Stimulated activated CD4-positive, alpha-beta T cell treated with anti-CD3 and anti-CD28 coated beads, Interleukin-15, amount 100 ng/mL, for 1 hour (primary cell): ENCODE measurements around the gene NPNT.

ENCODE experiments used
- DNase-seq, 2 donors: peaks; one replicate each; pipeline ENCODE4 v3.0.0-alpha.2; 2020; ENCODE audit warnings: low read depth in 1 of 2, low spot score in 1 of 2

The NPNT gene

GRCh38 chr4:105969575-105969974 lies 74.3 kb downstream of the NPNT start:
- DNase-seq = no peak

- DNase-seq = no peak
Measured at GRCh38 chr4:105970371-105970770, 75.1 kb downstream of the NPNT start.

GRCh38 chr4:105971036-105971435 lies 75.8 kb downstream of the NPNT start:
- no peak for DNase-seq

- no peak for DNase-seq
Measured at GRCh38 chr4:105972946-105973621, 77.8 kb downstream of the NPNT start.

- DNase-seq = no peak
Measured at GRCh38 chr4:105976915-105977314, 81.6 kb downstream of the NPNT start.

- no peak for DNase-seq
Measured at GRCh38 chr4:105978684-105979296, 83.5 kb downstream of the NPNT start.

GRCh38 chr4:105979506-105979905 lies 84.2 kb downstream of the NPNT start:
- DNase-seq = no peak

GRCh38 chr4:105988671-105989070 lies 93.4 kb downstream of the NPNT start:
- DNase-seq = no peak

GRCh38 chr4:105989485-105990242 lies 94.4 kb downstream of the NPNT start:
- no peak for DNase-seq

GRCh38 chr4:105990933-105991332 lies 95.7 kb downstream of the NPNT start:
- no peak for DNase-seq

GRCh38 chr4:105991726-105992125 lies 96.5 kb downstream of the NPNT start:
- no peak for DNase-seq

- DNase-seq = no peak
Measured at GRCh38 chr4:105992641-105993305, 97.5 kb downstream of the NPNT start.

GRCh38 chr4:105994061-105994460 lies 98.8 kb downstream of the NPNT start:
- no peak for DNase-seq

- no peak for DNase-seq
Measured at GRCh38 chr4:105994841-105995501, 99.7 kb downstream of the NPNT start.

GRCh38 chr4:105996845-105997244 lies 101.6 kb downstream of the NPNT start:
- DNase-seq = no peak

GRCh38 chr4:105998171-105999063 lies 103.1 kb downstream of the NPNT start:
- no peak for DNase-seq

GRCh38 chr4:106002994-106003393 lies 107.7 kb downstream of the NPNT start:
- DNase-seq = no peak

GRCh38 chr4:106010761-106011160 lies 115.5 kb downstream of the NPNT start:
- no peak for DNase-seq

- no peak for DNase-seq
Measured at GRCh38 chr4:106011387-106011786, 116.1 kb downstream of the NPNT start.

GRCh38 chr4:106017975-106018374 lies 122.7 kb downstream of the NPNT start:
- no peak for DNase-seq
